Nephron (organoid): Measurements from ENCODE around the gene ZNF138.

Experiments
- H3K27ac Mint-ChIP-seq, 3 experiments: 2 replicates each; pipeline ENCODE4 v1.8.0; 2020; ENCODE audit warnings: mixed read lengths in 3 of 3, mild to moderate bottlenecking in 2 of 3, moderate library complexity in 1 of 3
- H3K27me3 Mint-ChIP-seq: 2 replicates; pipeline ENCODE4 v1.8.0; 2021; ENCODE audit warnings: low read depth, mild to moderate bottlenecking, moderate library complexity, mixed read lengths
- H3K36me3 Mint-ChIP-seq: 2 replicates; pipeline ENCODE4 v1.8.0; 2020; ENCODE audit warnings: low read depth, mixed read lengths
- H3K4me1 Mint-ChIP-seq: 2 replicates; pipeline ENCODE4 v1.8.0; 2020; ENCODE audit warnings: mixed read lengths
- H3K4me3 Mint-ChIP-seq, 3 experiments: 2 replicates each; pipeline ENCODE4 v1.8.0; 2020; ENCODE audit warnings: mild to moderate bottlenecking in 3 of 3, mixed read lengths in 3 of 3, moderate library complexity in 2 of 3
- H3K9me3 Mint-ChIP-seq: 2 replicates; pipeline ENCODE4 v1.8.0; 2020; ENCODE audit warnings: mixed read lengths
- TF ChIP-seq, protein P1 (sequence below), 3 experiments: fragments of 200-600 bp; sonication (generic); IDR thresholded peaks; one replicate each; pipeline ENCODE4 v1.5.0; 2021; ENCODE audit warnings: antibody characterized with exemption in 3 of 3; ENCODE audit not compliant: unreplicated experiment in 3 of 3

ZNF138 gene

DNA sequence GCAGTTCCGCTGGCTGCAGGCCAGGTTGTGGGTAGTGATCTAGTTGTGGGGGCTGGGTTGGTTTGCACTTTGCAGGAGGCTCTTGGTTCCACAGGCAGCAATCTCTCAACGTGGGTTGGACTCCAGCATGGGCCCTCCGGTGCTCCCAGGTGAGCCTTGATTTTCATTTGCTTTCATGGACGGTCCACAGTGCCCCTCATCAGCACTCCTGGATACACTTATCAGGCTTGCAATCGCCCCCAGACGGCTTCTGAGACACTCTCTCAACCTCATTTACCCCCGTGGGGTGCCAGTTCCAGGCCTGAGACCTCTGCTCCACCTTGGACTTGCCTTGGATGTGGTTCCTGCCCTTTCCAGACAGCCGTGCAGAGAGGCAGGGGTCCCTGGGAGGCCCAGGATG lies 77.5 kb downstream of the ZNF138 start:
- TF ChIP-seq, protein P1, sequence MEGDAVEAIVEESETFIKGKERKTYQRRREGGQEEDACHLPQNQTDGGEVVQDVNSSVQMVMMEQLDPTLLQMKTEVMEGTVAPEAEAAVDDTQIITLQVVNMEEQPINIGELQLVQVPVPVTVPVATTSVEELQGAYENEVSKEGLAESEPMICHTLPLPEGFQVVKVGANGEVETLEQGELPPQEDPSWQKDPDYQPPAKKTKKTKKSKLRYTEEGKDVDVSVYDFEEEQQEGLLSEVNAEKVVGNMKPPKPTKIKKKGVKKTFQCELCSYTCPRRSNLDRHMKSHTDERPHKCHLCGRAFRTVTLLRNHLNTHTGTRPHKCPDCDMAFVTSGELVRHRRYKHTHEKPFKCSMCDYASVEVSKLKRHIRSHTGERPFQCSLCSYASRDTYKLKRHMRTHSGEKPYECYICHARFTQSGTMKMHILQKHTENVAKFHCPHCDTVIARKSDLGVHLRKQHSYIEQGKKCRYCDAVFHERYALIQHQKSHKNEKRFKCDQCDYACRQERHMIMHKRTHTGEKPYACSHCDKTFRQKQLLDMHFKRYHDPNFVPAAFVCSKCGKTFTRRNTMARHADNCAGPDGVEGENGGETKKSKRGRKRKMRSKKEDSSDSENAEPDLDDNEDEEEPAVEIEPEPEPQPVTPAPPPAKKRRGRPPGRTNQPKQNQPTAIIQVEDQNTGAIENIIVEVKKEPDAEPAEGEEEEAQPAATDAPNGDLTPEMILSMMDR (IDR thresholded peaks at IDR 0.05; ENCODE audit: unreplicated experiment in 3 of 3), result no peak
- H3K9me3 Mint-ChIP-seq, result peaks cover 40% of the 10 kb centered on the region
- no peak overlapping the region for H3K27ac Mint-ChIP-seq
- H3K27me3 Mint-ChIP-seq, result peaks cover 3% of the 10 kb centered on the region
- H3K36me3 Mint-ChIP-seq, result peaks cover 3% of the 10 kb centered on the region
- no peaks in the 10 kb centered on the region for H3K4me1 Mint-ChIP-seq
- H3K4me3 Mint-ChIP-seq, result no peak overlapping the region

DNA sequence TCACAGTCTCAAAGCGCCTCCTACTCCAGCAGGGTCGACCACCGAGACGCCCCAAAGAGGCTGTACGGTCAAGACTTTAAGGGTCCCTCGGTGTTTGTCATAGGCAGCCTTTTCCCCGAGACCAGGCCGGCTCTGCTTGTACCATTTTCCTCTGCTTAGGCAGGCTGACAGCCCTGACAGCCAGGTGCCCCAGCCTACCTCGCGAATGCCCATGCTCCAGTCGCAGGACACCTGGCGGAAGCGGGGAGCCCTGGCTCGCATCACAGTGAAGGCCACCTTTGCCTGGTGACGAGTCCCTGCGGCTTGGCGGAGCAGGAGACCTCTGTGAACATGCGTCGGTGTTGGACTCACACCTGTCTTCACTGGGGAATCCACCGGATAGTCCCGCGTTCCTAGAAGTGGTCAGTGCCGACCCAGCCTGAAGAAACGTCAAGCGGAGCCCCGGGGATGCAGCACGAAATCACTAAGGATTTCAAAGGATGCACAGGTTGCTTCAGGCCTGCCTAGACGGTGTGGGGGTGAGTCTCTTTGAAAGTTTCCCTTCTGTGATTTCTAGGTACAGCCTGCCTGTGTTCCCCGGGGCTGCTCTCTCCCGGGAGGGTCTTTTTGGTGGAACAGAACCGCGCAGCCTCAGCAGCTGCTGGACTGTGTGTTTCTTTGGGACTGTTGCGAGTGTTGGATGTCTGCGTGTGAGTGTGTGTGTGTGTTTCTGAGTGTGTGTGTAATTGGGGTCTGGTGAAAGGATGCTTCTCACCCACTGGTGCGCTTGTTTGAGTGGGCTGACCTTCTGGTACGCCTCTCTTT lies 78.3 kb downstream of the ZNF138 start:
- Mint-ChIP-seq H3K36me3 (peaks cover 3% of the 10 kb centered on the region), H3K27me3 (peaks cover 3% of the 10 kb centered on the region), H3K9me3 (peaks cover 40% of the 10 kb centered on the region), H3K4me3 (no peak overlapping the region), H3K4me1 (no peaks in the 10 kb centered on the region), H3K27ac (no peak overlapping the region)
- TF ChIP-seq, protein P1 (IDR thresholded peaks at IDR 0.05; ENCODE audit: unreplicated experiment in 3 of 3), result no peak

DNA sequence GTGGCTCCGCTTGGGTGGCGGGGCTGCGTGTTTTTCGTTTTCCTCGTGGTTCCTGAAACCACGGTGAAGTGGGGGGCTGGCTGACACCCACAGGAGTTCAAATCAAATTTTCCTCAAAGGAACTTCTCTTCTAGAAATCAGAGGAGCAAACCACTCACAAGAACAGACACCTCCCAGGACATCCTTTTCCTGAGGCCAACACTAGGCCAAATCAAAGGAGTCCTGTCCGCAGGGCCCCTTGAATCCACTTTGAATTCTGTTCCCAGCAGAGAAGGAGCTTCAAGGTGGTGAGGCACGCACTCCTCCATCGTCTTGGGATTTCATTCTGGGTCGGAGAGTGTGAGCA lies 78.9 kb downstream of the ZNF138 start:
- Mint-ChIP-seq H3K9me3 (peaks cover 41% of the 10 kb centered on the region), H3K4me3 (no peak overlapping the region), H3K27me3 (peaks cover 3% of the 10 kb centered on the region), H3K4me1 (no peaks in the 10 kb centered on the region), H3K36me3 (peaks cover 3% of the 10 kb centered on the region), H3K27ac (no peak overlapping the region)
- TF ChIP-seq, protein P1 (IDR thresholded peaks at IDR 0.05; ENCODE audit: unreplicated experiment in 3 of 3), result no peak

DNA sequence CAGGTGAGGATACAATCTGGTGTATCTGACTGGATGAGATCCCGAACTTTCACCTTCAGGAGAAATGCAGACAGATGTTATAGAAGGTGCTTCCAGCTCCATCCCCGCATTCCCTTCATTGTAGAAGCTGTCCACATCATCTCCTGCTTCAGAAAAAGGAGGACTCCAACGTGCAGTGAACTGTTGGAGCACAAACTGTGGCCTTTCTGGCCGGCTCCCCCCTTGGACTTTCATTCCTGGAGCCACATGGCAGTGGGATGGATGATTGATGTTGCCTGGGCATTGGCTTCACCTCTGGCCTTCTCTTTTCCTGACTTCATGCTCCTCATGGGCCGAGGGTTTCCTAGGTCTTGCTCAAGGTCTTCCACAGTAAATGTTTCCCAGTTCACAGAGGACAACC lies 79.3 kb downstream of the ZNF138 start:
- Mint-ChIP-seq H3K4me3 (no peak overlapping the region), H3K4me1 (no peaks in the 10 kb centered on the region), H3K9me3 (peaks cover 41% of the 10 kb centered on the region), H3K27ac (no peak overlapping the region), H3K36me3 (peaks cover 3% of the 10 kb centered on the region), H3K27me3 (peaks cover 3% of the 10 kb centered on the region)
- TF ChIP-seq, protein P1 (IDR thresholded peaks at IDR 0.05; ENCODE audit: unreplicated experiment in 3 of 3), result no peak

DNA sequence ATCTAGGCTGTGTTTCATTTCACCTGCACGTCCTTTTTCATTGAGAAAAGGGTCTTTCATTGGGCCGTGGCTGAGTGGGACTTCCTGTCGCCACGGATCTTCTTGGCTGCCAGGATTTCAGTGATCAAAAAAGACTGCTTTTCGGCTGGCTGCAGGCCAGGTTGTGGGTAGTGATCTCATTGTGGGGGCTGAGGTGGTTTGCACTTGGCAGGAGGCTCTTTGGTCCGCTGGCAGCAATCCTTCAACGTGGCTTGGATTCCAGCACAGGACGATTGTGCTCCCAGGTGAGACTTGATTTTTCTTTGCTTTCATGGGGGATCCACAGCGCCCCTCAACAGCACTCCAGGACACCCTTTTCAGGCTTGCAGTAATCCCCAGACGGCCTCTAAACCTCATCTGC lies 79.9 kb downstream of the ZNF138 start:
- TF ChIP-seq, protein P1 (IDR thresholded peaks at IDR 0.05; ENCODE audit: unreplicated experiment in 3 of 3), result no peak
- no peak overlapping the region for H3K27ac Mint-ChIP-seq
- peaks cover 3% of the 10 kb centered on the region for H3K27me3 Mint-ChIP-seq
- peaks cover 46% of the 10 kb centered on the region for H3K9me3 Mint-ChIP-seq
- no peak overlapping the region for H3K4me3 Mint-ChIP-seq
- no peaks in the 10 kb centered on the region for H3K4me1 Mint-ChIP-seq
- peaks cover 3% of the 10 kb centered on the region for H3K36me3 Mint-ChIP-seq
